Natural killer cell (primary cell): Measurements from ENCODE around the gene ACBD4. TPM values are rescaled to one million over a fixed set of nuclear protein-coding genes. Genes with fewer than 3 reads are reported as not detected.

ENCODE experiments used
- ATAC-seq, 3 donors: fragments of 150-1000 bp in 2 of 3; fragments of 200-7000 bp in 1 of 3; cut with Tn5 transposase; 1 replicate in 1 of 3; 2 replicates in 2 of 3; pipeline ENCODE4 v1.10.0; 2021; ENCODE audit warnings: mild to moderate bottlenecking in 2 of 3, moderate library complexity in 2 of 3
- DNase-seq, 2 donors: peaks; one replicate each; pipeline versions ENCODE4 v3.0.0 to v3.0.0-alpha.2; 2013 to 2021; ENCODE audit warnings: mixed read lengths in 1 of 2
- H3K27ac ChIP-seq: one replicate; pipeline ENCODE4 v1.5.1; 2013; ENCODE audit warnings: mild to moderate bottlenecking, low read length
- H3K27me3 ChIP-seq: one replicate; pipeline ENCODE4 v1.6.1; 2013; ENCODE audit warnings: low read length; ENCODE audit not compliant: control insufficient read depth, insufficient read depth
- H3K36me3 ChIP-seq: one replicate; pipeline ENCODE4 v1.6.1; 2013; ENCODE audit warnings: low read length; ENCODE audit not compliant: control insufficient read depth, insufficient read depth
- H3K4me1 ChIP-seq: one replicate; pipeline ENCODE4 v1.6.1; 2013; ENCODE audit warnings: low read length; ENCODE audit not compliant: control insufficient read depth, insufficient read depth
- H3K4me3 ChIP-seq: one replicate; pipeline ENCODE4 v1.5.1; 2013; ENCODE audit warnings: low read length
- H3K9me3 ChIP-seq: one replicate; pipeline ENCODE4 v1.6.1; 2013; ENCODE audit warnings: low read length; ENCODE audit not compliant: control insufficient read depth, insufficient read depth
- H3K27ac Mint-ChIP-seq, 2 donors: one replicate each; pipeline ENCODE4 v1.8.0; 2022; ENCODE audit warnings: mild to moderate bottlenecking in 2 of 2, mixed read lengths in 2 of 2, moderate library complexity in 1 of 2
- H3K27me3 Mint-ChIP-seq, 2 donors: one replicate each; pipeline ENCODE4 v1.8.0; 2022; ENCODE audit warnings: low read depth in 2 of 2, mixed read lengths in 2 of 2
- H3K36me3 Mint-ChIP-seq: one replicate; pipeline ENCODE4 v1.8.0; 2022; ENCODE audit warnings: mixed read lengths
- H3K4me1 Mint-ChIP-seq, 2 donors: one replicate each; pipeline ENCODE4 v1.8.0; 2022; ENCODE audit warnings: mixed read lengths in 2 of 2
- H3K4me3 Mint-ChIP-seq: one replicate; pipeline ENCODE4 v1.8.0; 2022; ENCODE audit warnings: mild to moderate bottlenecking, moderate library complexity, mixed read lengths
- H3K9me3 Mint-ChIP-seq, 2 donors: one replicate each; pipeline ENCODE4 v1.8.0; 2022; ENCODE audit warnings: mixed read lengths in 2 of 2
- WGBS: methylation state at CpG from one replicate; pipeline ENCODE4 v1.1.7; 2013; ENCODE audit warnings: missing lambda C conversion rate; ENCODE audit not compliant: insufficient coverage; 5-methylcytosine and 5-hydroxymethylcytosine counted together
- intact Hi-C: fragments of 100-400 bp; cut with micrococcal nuclease; formaldehyde crosslinking; loops from one replicate; pipeline ENCODE4 v1.14.2; 2022
- total RNA-seq, 4 donors: library from RNA; stranded (reverse); fragments of 120-200 nt in 1 of 4; gene quantifications; one replicate each; pipeline versions ENCODE4 v1.2.3 to v1.2.4, GENCODE V29; 2013 to 2022
- TF ChIP-seq, protein P1 (sequence below): fragments of 200-600 bp; IDR thresholded peaks from one replicate; pipeline ENCODE4 v1.8.0; 2022; ENCODE audit warnings: antibody characterized with exemption

Gene ACBD4
- total RNA-seq, 3 donors from 2014 or later (not counting 1 experiment from before 2014, with no cell fraction given): 12.0 to 15.9 (median 14.2) TPM

DNA sequence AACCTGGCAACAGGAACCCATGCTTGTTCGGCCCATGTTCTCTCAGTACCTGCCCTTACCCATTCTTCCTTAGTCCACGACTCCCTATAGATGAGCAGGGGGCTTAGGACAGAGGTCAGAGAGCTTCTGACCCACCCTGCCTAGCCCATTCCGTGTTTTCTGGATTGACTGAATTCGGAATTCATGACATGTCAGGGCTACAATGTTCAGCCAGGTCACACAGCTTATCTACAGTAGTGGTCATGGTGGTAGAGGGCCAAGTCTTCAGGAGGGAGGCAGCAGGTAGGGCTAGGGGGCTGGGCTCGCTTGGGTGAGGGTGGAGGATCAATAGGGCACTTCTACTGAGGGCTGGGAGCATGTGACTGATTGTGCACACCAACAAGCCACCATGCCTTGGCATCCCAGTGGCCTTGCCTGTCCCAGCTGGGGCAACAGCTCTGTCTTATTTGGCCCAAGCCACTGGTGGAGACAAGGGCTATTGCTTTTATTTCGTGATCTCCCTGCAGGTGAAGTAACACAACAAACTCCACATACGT, 29.3 kb downstream of the ACBD4 start:
- intact Hi-C loops: no loop called here
- DNase-seq: no peak
- no peak overlapping the region for H3K4me3 ChIP-seq
- TF ChIP-seq, protein P1, sequence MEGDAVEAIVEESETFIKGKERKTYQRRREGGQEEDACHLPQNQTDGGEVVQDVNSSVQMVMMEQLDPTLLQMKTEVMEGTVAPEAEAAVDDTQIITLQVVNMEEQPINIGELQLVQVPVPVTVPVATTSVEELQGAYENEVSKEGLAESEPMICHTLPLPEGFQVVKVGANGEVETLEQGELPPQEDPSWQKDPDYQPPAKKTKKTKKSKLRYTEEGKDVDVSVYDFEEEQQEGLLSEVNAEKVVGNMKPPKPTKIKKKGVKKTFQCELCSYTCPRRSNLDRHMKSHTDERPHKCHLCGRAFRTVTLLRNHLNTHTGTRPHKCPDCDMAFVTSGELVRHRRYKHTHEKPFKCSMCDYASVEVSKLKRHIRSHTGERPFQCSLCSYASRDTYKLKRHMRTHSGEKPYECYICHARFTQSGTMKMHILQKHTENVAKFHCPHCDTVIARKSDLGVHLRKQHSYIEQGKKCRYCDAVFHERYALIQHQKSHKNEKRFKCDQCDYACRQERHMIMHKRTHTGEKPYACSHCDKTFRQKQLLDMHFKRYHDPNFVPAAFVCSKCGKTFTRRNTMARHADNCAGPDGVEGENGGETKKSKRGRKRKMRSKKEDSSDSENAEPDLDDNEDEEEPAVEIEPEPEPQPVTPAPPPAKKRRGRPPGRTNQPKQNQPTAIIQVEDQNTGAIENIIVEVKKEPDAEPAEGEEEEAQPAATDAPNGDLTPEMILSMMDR: no peak
- peaks cover 14% of the 10 kb centered on the region for H3K4me1 ChIP-seq
- H3K4me3 Mint-ChIP-seq: no peak overlapping the region
- peak overlapping the region in 1 of 2 donors; percentile 21 for H3K27ac Mint-ChIP-seq
- H3K36me3 Mint-ChIP-seq: no peaks in the 10 kb centered on the region
- no peaks in the 10 kb centered on the region for H3K36me3 ChIP-seq
- no peak overlapping the region for H3K27ac ChIP-seq
- no peak for ATAC-seq
- no peaks in the 10 kb centered on the region for H3K27me3 ChIP-seq
- no peaks in the 10 kb centered on the region for H3K9me3 Mint-ChIP-seq
- H3K4me1 Mint-ChIP-seq: peaks cover 23 to 32% of the 10 kb centered on the region in 2 donors
- H3K9me3 ChIP-seq: no peaks in the 10 kb centered on the region
- H3K27me3 Mint-ChIP-seq: no peaks in the 10 kb centered on the region
- WGBS: 88% methylated on average over 7 of the region's 7 CpGs

DNA sequence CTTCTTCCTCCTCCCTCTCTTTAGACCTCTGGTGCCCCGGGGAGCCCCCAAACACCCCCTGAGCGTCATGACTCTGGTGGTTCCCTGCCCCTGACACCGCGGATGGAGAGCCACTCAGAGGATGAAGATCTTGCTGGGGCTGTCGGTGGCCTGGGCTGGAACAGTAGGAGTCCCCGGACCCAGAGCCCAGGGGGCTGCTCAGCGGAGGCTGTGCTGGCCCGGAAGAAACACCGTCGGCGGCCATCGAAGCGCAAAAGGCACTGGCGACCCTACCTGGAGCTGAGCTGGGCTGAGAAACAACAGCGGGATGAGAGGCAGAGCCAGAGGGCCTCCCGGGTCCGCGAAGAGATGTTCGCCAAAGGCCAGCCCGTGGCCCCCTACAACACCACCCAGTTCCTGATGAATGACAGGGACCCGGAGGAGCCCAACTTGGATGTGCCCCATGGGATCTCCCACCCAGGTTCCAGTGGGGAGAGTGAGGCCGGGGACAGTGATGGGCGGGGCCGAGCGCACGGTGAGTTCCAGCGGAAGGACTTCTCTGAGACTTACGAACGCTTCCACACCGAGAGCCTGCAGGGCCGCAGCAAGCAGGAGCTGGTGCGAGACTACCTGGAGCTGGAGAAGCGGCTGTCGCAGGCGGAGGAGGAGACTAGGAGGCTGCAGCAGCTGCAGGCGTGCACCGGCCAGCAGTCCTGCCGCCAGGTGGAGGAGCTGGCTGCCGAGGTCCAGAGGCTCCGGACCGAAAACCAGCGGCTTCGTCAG, 33.7 kb downstream of the ACBD4 start:
- Mint-ChIP-seq H3K4me1 (peaks cover 29 to 52% of the 10 kb centered on the region in 2 donors), H3K36me3 (no peaks in the 10 kb centered on the region), H3K27ac (peak overlapping the region; percentile 19 to 69), H3K27me3 (no peaks in the 10 kb centered on the region), H3K4me3 (peak overlapping the region; percentile 9), H3K9me3 (no peaks in the 10 kb centered on the region)
- 97% methylated on average over 43 of the region's 43 CpGs for WGBS
- Histone ChIP-seq H3K27me3 (no peaks in the 10 kb centered on the region), H3K4me1 (peaks cover 45% of the 10 kb centered on the region), H3K27ac (no peak overlapping the region), H3K36me3 (no peaks in the 10 kb centered on the region), H3K4me3 (no peak overlapping the region), H3K9me3 (no peaks in the 10 kb centered on the region)
- intact Hi-C loops: no loop called here
- DNase-seq (no peak), ATAC-seq (no peak)
- TF ChIP-seq, protein P1: no peak

DNA sequence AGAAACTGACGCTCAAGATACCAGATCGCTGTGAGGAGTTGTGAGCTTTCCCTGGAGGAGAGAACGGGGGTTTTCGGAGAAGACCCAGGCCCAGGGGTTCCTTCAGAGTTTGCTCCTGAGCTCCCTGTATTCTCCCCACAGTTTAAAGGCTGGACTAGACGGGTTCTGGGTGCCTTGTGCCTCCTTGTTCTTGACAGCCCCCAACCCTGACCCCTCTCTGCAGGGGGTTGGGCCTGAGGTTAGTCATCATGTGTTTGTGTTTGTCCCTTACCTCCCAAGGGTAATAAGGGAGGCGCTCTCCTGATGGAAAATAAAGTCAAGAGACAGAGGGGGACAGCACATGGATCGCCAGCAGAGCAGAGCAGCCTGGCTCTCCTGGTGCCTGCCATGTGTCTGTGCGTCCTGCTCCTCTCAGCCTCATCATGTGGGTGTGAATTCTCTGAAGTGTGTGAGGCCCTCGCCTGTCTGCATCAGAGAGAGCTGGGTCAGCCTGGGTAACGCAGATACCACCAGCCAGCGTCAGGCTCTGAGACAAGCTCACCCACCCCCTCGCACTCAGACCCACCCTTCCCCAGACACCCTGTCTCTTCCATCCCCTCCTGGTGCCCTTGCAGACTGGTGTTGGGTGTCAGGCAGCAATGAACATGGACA, 34.9 kb downstream of the ACBD4 start:
- Mint-ChIP-seq H3K27ac (peak overlapping the region; percentile 90 to 94), H3K27me3 (no peaks in the 10 kb centered on the region), H3K36me3 (no peaks in the 10 kb centered on the region), H3K4me1 (peaks cover 23 to 43% of the 10 kb centered on the region in 2 donors), H3K9me3 (no peaks in the 10 kb centered on the region), H3K4me3 (peak overlapping the region; percentile 78)
- 69% methylated on average over 12 of the region's 12 CpGs for WGBS
- peak in 1 of 2 donors; percentile 52 for DNase-seq
- intact Hi-C loops: no loop called here
- peak; percentile 86 to 94 (median 89) for ATAC-seq
- H3K4me3 ChIP-seq: no peak overlapping the region
- peak overlapping the region; percentile 88 for H3K27ac ChIP-seq
- TF ChIP-seq, protein P1: no peak
- H3K27me3 ChIP-seq: no peaks in the 10 kb centered on the region
- no peaks in the 10 kb centered on the region for H3K9me3 ChIP-seq
- H3K4me1 ChIP-seq: peaks cover 40% of the 10 kb centered on the region
- H3K36me3 ChIP-seq: no peaks in the 10 kb centered on the region
